ENCODE data around the gene MEN1. TPM values are rescaled to one million over a fixed set of nuclear protein-coding genes. Genes with fewer than 3 reads are reported as not detected.

Gene MEN1
- total and polyA plus RNA-seq, 9 of the 15 experiments (the other 6 are each of a cell fraction or from before 2014, with no cell fraction given): 3.4 to 57.2 (median 19.3) TPM

DNA sequence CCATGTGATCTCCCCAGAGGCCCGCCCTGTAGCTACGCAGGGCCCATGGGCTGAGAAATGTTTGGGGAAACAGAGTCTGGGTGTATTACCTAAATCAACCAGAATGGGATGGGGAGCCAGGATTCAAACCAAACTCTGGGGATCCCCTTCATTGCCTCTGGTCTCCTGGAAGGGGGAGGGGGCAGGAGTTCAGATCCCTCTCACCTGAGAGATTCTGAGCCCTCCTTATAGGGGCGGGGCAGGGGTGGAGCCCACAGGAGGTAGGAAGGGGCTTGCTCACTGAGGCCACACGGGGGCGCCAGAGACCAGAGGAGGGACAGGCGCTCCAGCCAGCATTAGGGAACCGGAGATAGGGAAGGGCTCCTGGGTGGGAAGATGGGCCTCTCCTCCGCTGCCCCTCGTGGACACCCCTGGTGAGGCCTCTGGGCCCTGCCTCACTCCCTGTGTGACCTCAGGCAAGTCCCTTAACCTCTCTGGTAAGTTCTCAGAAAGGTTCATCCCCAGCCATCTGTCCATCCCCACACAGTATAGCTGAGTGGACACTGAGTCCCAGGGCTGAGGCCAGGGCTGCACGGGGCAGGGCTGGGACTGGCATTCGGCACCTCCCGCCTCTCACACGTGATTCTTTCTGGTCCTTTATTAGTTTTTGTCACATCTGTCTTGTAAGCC, 36.8 kb upstream of the MEN1 start (continued):
- TF ChIP-seq ZKSCAN3 (CRISPR knock-in tag; IDR thresholded peaks at IDR 0.05) (no peak), YBX1 (IDR thresholded peaks at IDR 0.05) (no peak), POU5F1 (IDR thresholded peaks at IDR 0.05; ENCODE audit: borderline replicate concordance, low read depth, low read length, partially characterized antibody) (no peak), BHLHE40 (IDR thresholded peaks at IDR 0.05; ENCODE audit: low read length) (no peak), JUN (IDR thresholded peaks at IDR 0.05; ENCODE audit: borderline replicate concordance, low read depth, low read length) (peak; percentile 49; the same call in 1 of the 2 replicates), JUN (CRISPR knock-in tag; IDR thresholded peaks at IDR 0.05; ENCODE audit: borderline replicate concordance) (0 out of 2 replicates have a peak, but pooled peaks have one; percentile 43), ZNF830 (CRISPR knock-in tag; IDR thresholded peaks at IDR 0.05) (no peak), SMAD4 (CRISPR knock-in tag; conservative IDR thresholded peaks at IDR 0.05) (0 out of 2 replicates have a peak, but pooled peaks have one; percentile 34), PCBP2 (IDR thresholded peaks at IDR 0.05; ENCODE audit: low read depth, low read length, poor library complexity, severe bottlenecking) (no peak), ZNF778 (CRISPR knock-in tag; IDR thresholded peaks at IDR 0.05) (no peak), C11orf30 (IDR thresholded peaks at IDR 0.05; ENCODE audit: low read depth) (no peak), KAT8 (IDR thresholded peaks at IDR 0.05; ENCODE audit: low read depth) (no peak), ZNF507 (tag; conservative IDR thresholded peaks at IDR 0.05) (no peak), ZNF444 (CRISPR knock-in tag; IDR thresholded peaks at IDR 0.05) (no peak), TOE1 (IDR thresholded peaks at IDR 0.05; ENCODE audit: borderline replicate concordance) (0 out of 2 replicates have a peak, but pooled peaks have one; percentile 47), TOE1 (CRISPR knock-in tag; IDR thresholded peaks at IDR 0.05; ENCODE audit: borderline replicate concordance, low read depth) (no peak)
- TF ChIP-seq, protein P1, sequence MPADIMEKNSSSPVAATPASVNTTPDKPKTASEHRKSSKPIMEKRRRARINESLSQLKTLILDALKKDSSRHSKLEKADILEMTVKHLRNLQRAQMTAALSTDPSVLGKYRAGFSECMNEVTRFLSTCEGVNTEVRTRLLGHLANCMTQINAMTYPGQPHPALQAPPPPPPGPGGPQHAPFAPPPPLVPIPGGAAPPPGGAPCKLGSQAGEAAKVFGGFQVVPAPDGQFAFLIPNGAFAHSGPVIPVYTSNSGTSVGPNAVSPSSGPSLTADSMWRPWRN (IDR thresholded peaks at IDR 0.05; ENCODE audit: low read depth): no peak
- TF ChIP-seq, protein P2, sequence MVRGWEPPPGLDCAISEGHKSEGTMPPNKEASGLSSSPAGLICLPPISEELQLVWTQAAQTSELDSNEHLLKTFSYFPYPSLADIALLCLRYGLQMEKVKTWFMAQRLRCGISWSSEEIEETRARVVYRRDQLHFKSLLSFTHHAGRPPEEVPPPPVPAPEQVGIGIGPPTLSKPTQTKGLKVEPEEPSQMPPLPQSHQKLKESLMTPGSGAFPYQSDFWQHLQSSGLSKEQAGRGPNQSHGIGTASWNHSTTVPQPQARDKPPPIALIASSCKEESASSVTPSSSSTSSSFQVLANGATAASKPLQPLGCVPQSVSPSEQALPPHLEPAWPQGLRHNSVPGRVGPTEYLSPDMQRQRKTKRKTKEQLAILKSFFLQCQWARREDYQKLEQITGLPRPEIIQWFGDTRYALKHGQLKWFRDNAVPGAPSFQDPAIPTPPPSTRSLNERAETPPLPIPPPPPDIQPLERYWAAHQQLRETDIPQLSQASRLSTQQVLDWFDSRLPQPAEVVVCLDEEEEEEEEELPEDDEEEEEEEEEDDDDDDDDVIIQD (CRISPR knock-in tag; IDR thresholded peaks at IDR 0.05): no peak
- TF ChIP-seq, protein P3, sequence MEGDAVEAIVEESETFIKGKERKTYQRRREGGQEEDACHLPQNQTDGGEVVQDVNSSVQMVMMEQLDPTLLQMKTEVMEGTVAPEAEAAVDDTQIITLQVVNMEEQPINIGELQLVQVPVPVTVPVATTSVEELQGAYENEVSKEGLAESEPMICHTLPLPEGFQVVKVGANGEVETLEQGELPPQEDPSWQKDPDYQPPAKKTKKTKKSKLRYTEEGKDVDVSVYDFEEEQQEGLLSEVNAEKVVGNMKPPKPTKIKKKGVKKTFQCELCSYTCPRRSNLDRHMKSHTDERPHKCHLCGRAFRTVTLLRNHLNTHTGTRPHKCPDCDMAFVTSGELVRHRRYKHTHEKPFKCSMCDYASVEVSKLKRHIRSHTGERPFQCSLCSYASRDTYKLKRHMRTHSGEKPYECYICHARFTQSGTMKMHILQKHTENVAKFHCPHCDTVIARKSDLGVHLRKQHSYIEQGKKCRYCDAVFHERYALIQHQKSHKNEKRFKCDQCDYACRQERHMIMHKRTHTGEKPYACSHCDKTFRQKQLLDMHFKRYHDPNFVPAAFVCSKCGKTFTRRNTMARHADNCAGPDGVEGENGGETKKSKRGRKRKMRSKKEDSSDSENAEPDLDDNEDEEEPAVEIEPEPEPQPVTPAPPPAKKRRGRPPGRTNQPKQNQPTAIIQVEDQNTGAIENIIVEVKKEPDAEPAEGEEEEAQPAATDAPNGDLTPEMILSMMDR (IDR thresholded peaks at IDR 0.05 in 2 of 3, conservative IDR thresholded peaks at IDR 0.05 in 1 of 3; ENCODE audit: insufficient read depth in 2 of 3, low read depth in 1 of 3, low read length in 3 of 3): peak; percentile 94 to 99 (median 98)
- TF ChIP-seq, protein P4, sequence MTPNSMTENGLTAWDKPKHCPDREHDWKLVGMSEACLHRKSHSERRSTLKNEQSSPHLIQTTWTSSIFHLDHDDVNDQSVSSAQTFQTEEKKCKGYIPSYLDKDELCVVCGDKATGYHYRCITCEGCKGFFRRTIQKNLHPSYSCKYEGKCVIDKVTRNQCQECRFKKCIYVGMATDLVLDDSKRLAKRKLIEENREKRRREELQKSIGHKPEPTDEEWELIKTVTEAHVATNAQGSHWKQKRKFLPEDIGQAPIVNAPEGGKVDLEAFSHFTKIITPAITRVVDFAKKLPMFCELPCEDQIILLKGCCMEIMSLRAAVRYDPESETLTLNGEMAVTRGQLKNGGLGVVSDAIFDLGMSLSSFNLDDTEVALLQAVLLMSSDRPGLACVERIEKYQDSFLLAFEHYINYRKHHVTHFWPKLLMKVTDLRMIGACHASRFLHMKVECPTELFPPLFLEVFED (CRISPR knock-in tag; conservative IDR thresholded peaks at IDR 0.05): no peak; the same call in none of the 2 replicates
- TF ChIP-seq, protein P5, sequence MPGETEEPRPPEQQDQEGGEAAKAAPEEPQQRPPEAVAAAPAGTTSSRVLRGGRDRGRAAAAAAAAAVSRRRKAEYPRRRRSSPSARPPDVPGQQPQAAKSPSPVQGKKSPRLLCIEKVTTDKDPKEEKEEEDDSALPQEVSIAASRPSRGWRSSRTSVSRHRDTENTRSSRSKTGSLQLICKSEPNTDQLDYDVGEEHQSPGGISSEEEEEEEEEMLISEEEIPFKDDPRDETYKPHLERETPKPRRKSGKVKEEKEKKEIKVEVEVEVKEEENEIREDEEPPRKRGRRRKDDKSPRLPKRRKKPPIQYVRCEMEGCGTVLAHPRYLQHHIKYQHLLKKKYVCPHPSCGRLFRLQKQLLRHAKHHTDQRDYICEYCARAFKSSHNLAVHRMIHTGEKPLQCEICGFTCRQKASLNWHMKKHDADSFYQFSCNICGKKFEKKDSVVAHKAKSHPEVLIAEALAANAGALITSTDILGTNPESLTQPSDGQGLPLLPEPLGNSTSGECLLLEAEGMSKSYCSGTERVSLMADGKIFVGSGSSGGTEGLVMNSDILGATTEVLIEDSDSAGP (CRISPR knock-in tag; IDR thresholded peaks at IDR 0.05): 0 out of 2 replicates have a peak, but pooled peaks have one; percentile 71
